PC-3 (cell line): ENCODE measurements around the gene S100PBP. TPM values are rescaled to one million over a fixed set of nuclear protein-coding genes. Genes with fewer than 3 reads are reported as not detected.

Experiments used
- ATAC-seq: fragments of 200-7000 bp; cut with Tn5 transposase; 2 replicates; pipeline ENCODE4 v1.9.1; 2020; ENCODE audit warnings: mild to moderate bottlenecking, moderate library complexity
- BruUV-seq: library from RNA; stranded (reverse); fragments of 400-500 nt; replicated peaks from 2 replicates; lab custom pipeline; 2021; lab: Mats Ljungman, UMichigan
- CTCF ChIA-PET: fragments of 300-600 bp; sonication (Branson Sonifier 250); formaldehyde crosslinking; loops from one replicate; lab custom pipeline; 2022; ENCODE audit warnings: antibody characterized with exemption; lab: Charles Lee
- POLR2A ChIA-PET: fragments of 300-600 bp; sonication (Branson Sonifier 250); formaldehyde crosslinking; loops from one replicate; lab custom pipeline; 2022; ENCODE audit warnings: antibody characterized with exemption; ENCODE audit not compliant: unreplicated experiment; lab: Charles Lee
- DNase-seq: peaks from one replicate; pipeline ENCODE4 v3.0.0-alpha.2; 2015
- H2AFZ ChIP-seq: fragments of 300-600 bp; sonication (generic); 2 replicates; pipeline ENCODE4 v1.6.0; 2016; ENCODE audit warnings: antibody characterized with exemption, low read length
- H3F3A ChIP-seq: fragments of 300-600 bp; sonication (generic); one replicate; pipeline ENCODE4 v1.6.0; 2017; ENCODE audit warnings: antibody characterized with exemption, low read length, control low read depth, mild to moderate bottlenecking; ENCODE audit not compliant: unreplicated experiment
- H3K27ac ChIP-seq: fragments of 300-600 bp; sonication (generic); 2 replicates; pipeline ENCODE4 v1.5.1; 2016; ENCODE audit warnings: mild to moderate bottlenecking, low read length
- H3K27me3 ChIP-seq: fragments of 300-600 bp; sonication (generic); 2 replicates; pipeline ENCODE4 v1.6.1; 2016; ENCODE audit warnings: low read length, mixed read lengths
- H3K36me3 ChIP-seq: fragments of 300-600 bp; sonication (generic); 2 replicates; pipeline ENCODE4 v1.6.1; 2016; ENCODE audit warnings: low read depth, mixed run types, low read length, mixed read lengths
- H3K4me1 ChIP-seq: fragments of 300-600 bp; sonication (generic); 2 replicates; pipeline ENCODE4 v1.5.1; 2016; ENCODE audit warnings: low read length; ENCODE audit not compliant: insufficient read depth
- H3K4me2 ChIP-seq: fragments of 300-600 bp; sonication (generic); 2 replicates; pipeline ENCODE4 v1.6.0; 2016; ENCODE audit warnings: low read length
- H3K4me3 ChIP-seq: fragments of 300-600 bp; sonication (generic); 2 replicates; pipeline ENCODE4 v1.5.1; 2016; ENCODE audit warnings: mild to moderate bottlenecking, low read length, mixed read lengths
- H3K79me2 ChIP-seq: fragments of 300-600 bp; sonication (generic); 2 replicates; pipeline ENCODE4 v1.6.1; 2017; ENCODE audit warnings: low read length, mixed read lengths
- H3K9ac ChIP-seq: fragments of 300-600 bp; sonication (generic); 2 replicates; pipeline ENCODE4 v1.6.0; 2016; ENCODE audit warnings: mild to moderate bottlenecking, low read length
- H3K9me2 ChIP-seq: fragments of 300-600 bp; sonication (generic); replicated peaks from 2 replicates; pipeline ENCODE4 v1.6.1; 2016; ENCODE audit warnings: mixed run types, low read length, mixed read lengths
- H3K9me3 ChIP-seq: fragments of 300-600 bp; sonication (generic); 2 replicates; pipeline ENCODE4 v1.6.1; 2016; ENCODE audit warnings: low read length, mixed read lengths
- H4K20me1 ChIP-seq: fragments of 300-600 bp; sonication (generic); 2 replicates; pipeline ENCODE4 v1.6.1; 2016; ENCODE audit warnings: low read length, mixed read lengths
- CTCF ChIP-seq: fragments of 300-600 bp; sonication (generic); conservative IDR thresholded peaks from 2 replicates; pipeline ENCODE4 v1.5.1; 2017; ENCODE audit warnings: antibody characterized with exemption, low read depth, mild to moderate bottlenecking, low read length
- EZH2 ChIP-seq: fragments of 300-600 bp; sonication (generic); IDR thresholded peaks from one replicate; pipeline ENCODE4 v1.6.1; 2017; ENCODE audit warnings: antibody characterized with exemption, mild to moderate bottlenecking, low read length; ENCODE audit not compliant: unreplicated experiment
- EZH2phosphoT487 ChIP-seq: fragments of 300-600 bp; sonication (generic); IDR thresholded peaks from 2 replicates; pipeline ENCODE4 v1.6.1; 2018; ENCODE audit warnings: mild to moderate bottlenecking, antibody characterized with exemption, low read length, borderline replicate concordance
- intact Hi-C: fragments of 100-400 bp; cut with micrococcal nuclease; formaldehyde crosslinking; loops from 2 replicates; pipeline ENCODE4 v1.9.0; 2023
- total RNA-seq: library from RNA; depleted of rRNA; stranded (reverse); fragments of >200 nt; gene quantifications from 2 replicates; pipeline ENCODE4 v1.2.3, GENCODE V29; 2014

Gene S100PBP
- total RNA-seq, 1 experiment from 2014 or later = 13.2 TPM

DNA sequence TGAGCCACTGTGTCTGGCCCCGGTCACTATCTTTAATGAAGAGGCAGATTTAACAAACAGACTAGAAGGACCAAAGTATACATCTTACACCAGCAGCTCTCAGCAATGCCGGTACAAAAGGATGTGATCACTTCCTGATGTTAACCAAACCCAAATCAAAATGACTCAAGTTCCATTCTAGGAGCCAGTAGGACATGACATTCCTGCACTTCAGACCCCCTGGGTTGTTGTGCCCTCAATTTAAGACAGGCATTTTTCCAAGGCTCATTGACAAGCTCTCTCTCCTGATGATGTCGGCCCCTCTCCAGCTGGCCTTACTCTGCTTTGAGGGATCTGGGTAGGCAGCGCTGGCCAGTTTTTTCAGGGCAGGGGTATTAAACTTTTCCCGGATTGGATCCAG lies 35.4 kb upstream of the S100PBP start:
- no TSS peak for BruUV-seq
- no peak overlapping the region for H3K9ac ChIP-seq
- intact Hi-C loops = no loop called here
- TF ChIP-seq CTCF = no peak
- TF ChIP-seq EZH2 = no peak
- no peak for TF ChIP-seq EZH2phosphoT487
- no peaks in the 10 kb centered on the region for H3K9me2 ChIP-seq
- H3K4me1 ChIP-seq = peaks cover 13% of the 10 kb centered on the region
- POLR2A ChIA-PET = no interaction called here
- CTCF ChIA-PET = no interaction called here
- H3K27ac ChIP-seq = no peak overlapping the region
- DNase-seq = no peak
- no peak for ATAC-seq
- H3K27me3 ChIP-seq = no peaks in the 10 kb centered on the region
- no peak overlapping the region for H3K4me2 ChIP-seq
- H3F3A ChIP-seq = no peaks in the 10 kb centered on the region
- no peak overlapping the region for H3K4me3 ChIP-seq
- peaks cover 63% of the 10 kb centered on the region for H3K36me3 ChIP-seq
- no peaks in the 10 kb centered on the region for H3K9me3 ChIP-seq
- no peaks in the 10 kb centered on the region for H4K20me1 ChIP-seq
- no peaks in the 10 kb centered on the region for H3K79me2 ChIP-seq
- no peak overlapping the region for H2AFZ ChIP-seq

- Histone ChIP-seq H3K27ac (no peak overlapping the region), H3K4me3 (no peak overlapping the region), H2AFZ (no peak overlapping the region), H3K79me2 (peaks cover 5% of the 10 kb centered on the region; the same call in 1 of the 2 replicates), H3K4me2 (no peak overlapping the region), H3K9me3 (no peaks in the 10 kb centered on the region), H3K27me3 (no peaks in the 10 kb centered on the region), H3K9ac (no peak overlapping the region), H3F3A (no peaks in the 10 kb centered on the region), H3K4me1 (peaks cover 17% of the 10 kb centered on the region), H3K36me3 (peaks cover 72% of the 10 kb centered on the region), H3K9me2 (no peaks in the 10 kb centered on the region), H4K20me1 (no peaks in the 10 kb centered on the region)
- CTCF ChIA-PET = no interaction called here
- no TSS peak for BruUV-seq
- ATAC-seq (no peak), DNase-seq (no peak)
- POLR2A ChIA-PET = no interaction called here
- intact Hi-C loops = no loop called here
- TF ChIP-seq CTCF = no peak
Measured at GRCh38 chr1:32783851-32784250, 33.6 kb upstream of the S100PBP start.

GRCh38 chr1:32784817-32785216 lies 32.6 kb upstream of the S100PBP start:
- DNase-seq = no peak
- no TSS peak for BruUV-seq
- Histone ChIP-seq H3K4me1 (peaks cover 21% of the 10 kb centered on the region), H3K36me3 (peaks cover 66% of the 10 kb centered on the region), H3F3A (no peaks in the 10 kb centered on the region), H3K9me2 (no peaks in the 10 kb centered on the region), H3K9ac (no peak overlapping the region), H3K4me3 (no peak overlapping the region), H3K79me2 (peaks cover 5% of the 10 kb centered on the region; the same call in 1 of the 2 replicates), H3K27ac (no peak overlapping the region), H2AFZ (no peak overlapping the region), H3K9me3 (no peaks in the 10 kb centered on the region), H4K20me1 (no peaks in the 10 kb centered on the region), H3K4me2 (no peak overlapping the region), H3K27me3 (no peaks in the 10 kb centered on the region)
- CTCF ChIA-PET = no interaction called here
- POLR2A ChIA-PET = no interaction called here
- no peak for TF ChIP-seq EZH2
- TF ChIP-seq CTCF = no peak
- TF ChIP-seq EZH2phosphoT487 = no peak
- intact Hi-C loops = no loop called here
- no peak for ATAC-seq
